C4-2B (cell line): ENCODE data around the gene SCLY.
A peak's percentile ranks its signal among the peaks of the same experiment; 100 is the strongest.

Source experiments
- ZFX ChIP-seq: fragments of 450-650 bp; IDR thresholded peaks from 2 replicates; pipeline ENCODE4 v1.6.1; 2017
- TF ChIP-seq, protein P1 (sequence below): fragments of 450-650 bp; conservative IDR thresholded peaks from 2 replicates; pipeline ENCODE4 v1.5.1; 2017; ENCODE audit warnings: mild to moderate bottlenecking

DNA sequence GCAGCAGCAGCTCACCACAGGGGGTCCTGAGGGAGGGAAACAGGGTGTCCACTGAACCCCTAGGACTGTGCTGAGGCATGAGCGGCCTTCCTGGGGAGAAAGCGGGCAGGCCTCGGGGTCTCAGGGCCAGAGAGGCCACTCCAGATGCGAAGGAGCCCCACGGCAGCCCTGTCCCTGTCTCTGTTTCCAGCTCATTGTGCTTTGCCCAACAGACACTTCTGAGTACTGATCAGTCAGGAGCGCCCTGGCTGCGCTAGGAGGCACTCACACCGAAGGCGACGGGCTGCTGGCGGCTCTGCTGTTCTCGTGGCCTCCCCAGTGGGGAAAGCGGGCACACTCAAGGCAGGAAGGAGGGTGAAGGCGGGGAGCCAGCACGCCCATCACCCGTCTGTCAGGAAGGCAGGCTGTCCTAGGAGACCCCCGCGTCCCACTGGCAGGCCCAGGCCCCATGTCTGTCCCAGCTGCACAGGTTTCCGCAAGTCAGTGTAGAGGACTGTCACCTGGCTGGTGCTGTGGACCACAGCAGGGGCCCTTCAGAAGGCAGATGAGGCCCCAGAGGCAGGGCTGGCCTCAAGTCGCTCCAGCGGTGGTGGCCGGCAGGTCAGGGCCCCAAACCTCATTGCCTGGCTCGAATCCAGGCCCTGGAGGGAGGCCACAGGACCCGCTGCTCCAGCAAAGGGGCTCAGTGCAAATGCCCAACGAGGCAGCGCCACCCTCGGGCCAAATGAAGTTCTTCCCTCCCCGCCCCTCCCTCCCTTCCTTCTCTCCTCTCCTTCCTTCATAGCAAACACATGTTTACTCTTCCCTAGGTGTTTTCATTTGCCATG, 46.1 kb downstream of the SCLY start:
- TF ChIP-seq, protein P1, sequence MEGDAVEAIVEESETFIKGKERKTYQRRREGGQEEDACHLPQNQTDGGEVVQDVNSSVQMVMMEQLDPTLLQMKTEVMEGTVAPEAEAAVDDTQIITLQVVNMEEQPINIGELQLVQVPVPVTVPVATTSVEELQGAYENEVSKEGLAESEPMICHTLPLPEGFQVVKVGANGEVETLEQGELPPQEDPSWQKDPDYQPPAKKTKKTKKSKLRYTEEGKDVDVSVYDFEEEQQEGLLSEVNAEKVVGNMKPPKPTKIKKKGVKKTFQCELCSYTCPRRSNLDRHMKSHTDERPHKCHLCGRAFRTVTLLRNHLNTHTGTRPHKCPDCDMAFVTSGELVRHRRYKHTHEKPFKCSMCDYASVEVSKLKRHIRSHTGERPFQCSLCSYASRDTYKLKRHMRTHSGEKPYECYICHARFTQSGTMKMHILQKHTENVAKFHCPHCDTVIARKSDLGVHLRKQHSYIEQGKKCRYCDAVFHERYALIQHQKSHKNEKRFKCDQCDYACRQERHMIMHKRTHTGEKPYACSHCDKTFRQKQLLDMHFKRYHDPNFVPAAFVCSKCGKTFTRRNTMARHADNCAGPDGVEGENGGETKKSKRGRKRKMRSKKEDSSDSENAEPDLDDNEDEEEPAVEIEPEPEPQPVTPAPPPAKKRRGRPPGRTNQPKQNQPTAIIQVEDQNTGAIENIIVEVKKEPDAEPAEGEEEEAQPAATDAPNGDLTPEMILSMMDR = peak; percentile 43
- TF ChIP-seq ZFX = no peak
